ENCODE results near the gene PRKCE. TPM values are rescaled to one million over a fixed set of nuclear protein-coding genes. Genes with fewer than 3 reads are reported as not detected.

The PRKCE gene
- total RNA-seq, 1 donor from 2014 or later: 34.1 TPM

GRCh38 chr2:46134531-46135227 is 483.2 kb downstream of the PRKCE start:
- no peak for DNase-seq (ENCODE audit: low spot score)

- no peak for DNase-seq (ENCODE audit: low spot score)
Observed at GRCh38 chr2:46135228-46135855, 483.9 kb downstream of the PRKCE start.

- no peak for DNase-seq (ENCODE audit: low spot score)
Observed at GRCh38 chr2:46135958-46136357, 484.5 kb downstream of the PRKCE start.

GRCh38 chr2:46136481-46136880 is 485.0 kb downstream of the PRKCE start:
- no peak for DNase-seq (ENCODE audit: low spot score)

GRCh38 chr2:46136953-46137352 is 485.5 kb downstream of the PRKCE start:
- no peak for DNase-seq (ENCODE audit: low spot score)

- DNase-seq (ENCODE audit: low spot score): no peak
Observed at GRCh38 chr2:46142546-46143428, 491.3 kb downstream of the PRKCE start.

- DNase-seq (ENCODE audit: low spot score): no peak
Observed at GRCh38 chr2:46143429-46144132, 492.1 kb downstream of the PRKCE start.

GRCh38 chr2:46144133-46144800 is 492.8 kb downstream of the PRKCE start:
- DNase-seq (ENCODE audit: low spot score): no peak

- peak; percentile 26 for DNase-seq (ENCODE audit: low spot score)
Observed at GRCh38 chr2:46145017-46145416, 493.5 kb downstream of the PRKCE start.

- DNase-seq (ENCODE audit: low spot score): no peak
Observed at GRCh38 chr2:46145840-46146239, 494.4 kb downstream of the PRKCE start.

- DNase-seq (ENCODE audit: low spot score): no peak
Observed at GRCh38 chr2:46146866-46147502, 495.5 kb downstream of the PRKCE start.

GRCh38 chr2:46147626-46148368 is 496.3 kb downstream of the PRKCE start:
- DNase-seq (ENCODE audit: low spot score): peak; percentile 82

- peak; percentile 51 for DNase-seq (ENCODE audit: low spot score)
Observed at GRCh38 chr2:46148369-46148736, 496.9 kb downstream of the PRKCE start.

- DNase-seq (ENCODE audit: low spot score): no peak
Observed at GRCh38 chr2:46150445-46150955, 499.0 kb downstream of the PRKCE start.

- no peak for DNase-seq (ENCODE audit: low spot score)
Observed at GRCh38 chr2:46151577-46151976, 500.1 kb downstream of the PRKCE start.

- no peak for DNase-seq (ENCODE audit: low spot score)
Observed at GRCh38 chr2:46153996-46154753, 502.7 kb downstream of the PRKCE start.

- no peak for DNase-seq (ENCODE audit: low spot score)
Observed at GRCh38 chr2:46157072-46157965, 505.8 kb downstream of the PRKCE start.

- no peak for DNase-seq (ENCODE audit: low spot score)
Observed at GRCh38 chr2:46157966-46158310, 506.5 kb downstream of the PRKCE start.

Data from mesenteric fat pad (tissue), 1 donor.